Measurements from ENCODE around the gene CARD19. TPM values are rescaled to one million over a fixed set of nuclear protein-coding genes. Genes with fewer than 3 reads are reported as not detected.

Gene CARD19
- total and polyA plus RNA-seq, 2 of the 8 experiments (the other 6 are each of a cell fraction or from before 2014, with no cell fraction given): 21.2 to 112 TPM

GRCh38 chr9:93049491-93049890, 46.5 kb upstream of the CARD19 start:
- Histone ChIP-seq H3K23ac (ENCODE audit: insufficient read length) (no peak overlapping the region), H3K9me3 (ENCODE audit: insufficient read depth in 2 of 2, low read depth in 1 of 2, low read length in 1 of 2) (peaks cover 0 to 3% of the 10 kb centered on the region in 2 experiments; a peak in 1 of 4 replicates), H2AFZ (ENCODE audit: low read length) (no peak overlapping the region), H2BK15ac (ENCODE audit: low read length) (peak overlapping the region; percentile 72; the same call in 1 of the 2 replicates), H4K91ac (replicated peaks; ENCODE audit: insufficient read length, low read length) (no peak overlapping the region), H3K27me3 (replicated peaks in 1 of 4; ENCODE audit: control insufficient read depth in 3 of 4, extremely low read depth in 1 of 4, insufficient read depth in 3 of 4, low read length in 3 of 4) (no peaks in the 10 kb centered on the region), H3K14ac (ENCODE audit: insufficient read length) (no peak overlapping the region), H3K79me2 (ENCODE audit: control insufficient read depth in 1 of 2, insufficient read depth in 2 of 2, low read length in 2 of 2) (no peaks in the 10 kb centered on the region), H4K20me1 (replicated peaks in 1 of 2; ENCODE audit: control insufficient read depth in 1 of 2, insufficient read depth in 2 of 2, low read length in 2 of 2) (no peaks in the 10 kb centered on the region), H4K8ac (ENCODE audit: extremely low read depth, insufficient read depth, low read length) (no peak overlapping the region; the same call in 1 of the 2 replicates), H2BK120ac (replicated peaks; ENCODE audit: low read depth, low read length) (no peak overlapping the region), H3K9ac (replicated peaks in 1 of 4; ENCODE audit: extremely low read depth in 1 of 4, low read depth in 3 of 4, low read length in 3 of 4) (no peak overlapping the region), H2BK12ac (ENCODE audit: low read depth, low read length) (no peak overlapping the region), H2BK20ac (ENCODE audit: low read length) (no peak overlapping the region), H3K4me1 (replicated peaks in 1 of 4; ENCODE audit: control insufficient read depth in 3 of 4, insufficient read depth in 4 of 4, low read length in 3 of 4) (peaks cover 7 to 13% (median 10%) of the 10 kb centered on the region in 4 experiments), H3K56ac (replicated peaks; ENCODE audit: insufficient read length, low read depth, low read length) (no peak overlapping the region), H3K4me2 (ENCODE audit: insufficient read depth in 1 of 2, low read depth in 2 of 2, low read length in 2 of 2) (no peak overlapping the region), H2AK5ac (ENCODE audit: low read depth, low read length) (no peak overlapping the region), H2BK5ac (ENCODE audit: low read depth, low read length) (0 out of 2 replicates have a peak overlapping the region, but pooled peaks have one; percentile 35), H3K27ac (ENCODE audit: low read depth, low read length) (no peak overlapping the region), H3K4me3 (ENCODE audit: extremely low read depth in 1 of 4, insufficient read depth in 2 of 4, low read depth in 3 of 4, low read length in 4 of 4) (no peak overlapping the region), H3K23me2 (ENCODE audit: low read depth, low read length) (no peaks in the 10 kb centered on the region), H3K79me1 (ENCODE audit: low read depth, low read length) (no peaks in the 10 kb centered on the region), H3K4ac (replicated peaks; ENCODE audit: insufficient read length, low read depth, low read length) (no peak overlapping the region), H3K36me3 (ENCODE audit: control insufficient read depth in 2 of 4, insufficient read depth in 4 of 4, low read length in 3 of 4) (no peaks in the 10 kb centered on the region; a peak in 1 of 8 replicates), H4K5ac (ENCODE audit: insufficient read length, low read depth, low read length) (no peak overlapping the region), H3K18ac (ENCODE audit: extremely low read depth, low read length) (no peak overlapping the region)
- ChIA-PET CTCF (ENCODE audit: partially characterized antibody) (interaction anchor here (0.7 to 6.0 kb wide), 7 partner anchors 13 to 61 kb away, joined by 3 to 44 read pairs (median 3); no protein-coding TSS in a partner anchor), POLR2A (ENCODE audit: partially characterized antibody) (no interaction called here)
- DNase-seq (ENCODE audit: low read depth in 1 of 2, low spot score in 2 of 2) (no peak), FAIRE-seq (no peak)
- WGBS, 2 experiments (ENCODE audit: extremely low coverage in 1 of 2, insufficient coverage in 1 of 2, insufficient read length in 1 of 2, insufficient replicate concordance in 2 of 2, low coverage in 1 of 2, low lambda C conversion rate in 2 of 2, missing lambda C conversion rate in 1 of 2): 75% methylated on average over 3 of the region's 4 CpGs; no CpG with 5 or more reads in 1 of the 2 experiments
- TF ChIP-seq POU5F1 (IDR thresholded peaks at IDR 0.05; ENCODE audit: low read depth, low read length) (no peak), RBBP5 (IDR thresholded peaks at IDR 0.05; ENCODE audit: borderline replicate concordance, low read depth, low read length) (no peak), KDM4A (IDR thresholded peaks at IDR 0.05; ENCODE audit: low read depth, low read length, severe bottlenecking) (no peak), BCL11A (IDR thresholded peaks at IDR 0.05; ENCODE audit: low read depth in 2 of 2, low read length in 2 of 2) (no peak), ASH2L (IDR thresholded peaks at IDR 0.05; ENCODE audit: low read length) (no peak), CHD2 (IDR thresholded peaks at IDR 0.05; ENCODE audit: low read length) (no peak), CHD1 (IDR thresholded peaks at IDR 0.05; ENCODE audit: low read depth, low read length) (no peak), ZNF274 (IDR thresholded peaks at IDR 0.05; ENCODE audit: borderline replicate concordance, extremely low read depth, low read length) (no peak), TCF12 (IDR thresholded peaks at IDR 0.05; ENCODE audit: low read depth, low read length) (no peak), CTCF (IDR thresholded peaks at IDR 0.05; ENCODE audit: control extremely low read depth in 1 of 3, insufficient read depth in 1 of 3, low read depth in 1 of 3, low read length in 3 of 3) (no peak), EGR1 (IDR thresholded peaks at IDR 0.05; ENCODE audit: borderline replicate concordance, low read depth, low read length) (no peak), SP2 (IDR thresholded peaks at IDR 0.05; ENCODE audit: low read length) (no peak), TBP (IDR thresholded peaks at IDR 0.05; ENCODE audit: low read depth, low read length) (no peak)

All from H1 (cell line).